ENCODE measurements around the gene CIDEA.

CIDEA gene

GRCh38 chr18:12296457-12296856 lies 42.3 kb downstream of the CIDEA start:
- DNase-seq, result no peak

DNA sequence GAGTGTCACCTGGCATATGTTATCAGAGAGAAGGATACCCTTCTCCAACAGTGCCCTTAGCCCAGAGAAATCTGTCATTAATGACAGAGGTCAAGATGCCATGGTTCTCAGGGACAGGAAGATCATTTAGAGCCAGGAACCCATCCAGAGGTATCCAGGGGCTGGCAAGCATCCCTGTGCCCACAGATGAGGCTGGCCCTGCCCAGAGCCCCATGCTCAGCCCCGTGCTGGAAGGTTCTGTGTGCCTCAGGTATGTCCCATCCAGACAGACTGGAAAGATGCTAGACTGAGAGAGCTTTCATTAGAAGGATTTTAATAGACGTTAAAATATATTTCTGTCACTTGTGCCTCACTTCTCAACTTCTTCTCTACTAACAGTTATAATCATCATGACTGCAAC lies 45.7 kb downstream of the CIDEA start:
- DNase-seq, result no peak

DNA sequence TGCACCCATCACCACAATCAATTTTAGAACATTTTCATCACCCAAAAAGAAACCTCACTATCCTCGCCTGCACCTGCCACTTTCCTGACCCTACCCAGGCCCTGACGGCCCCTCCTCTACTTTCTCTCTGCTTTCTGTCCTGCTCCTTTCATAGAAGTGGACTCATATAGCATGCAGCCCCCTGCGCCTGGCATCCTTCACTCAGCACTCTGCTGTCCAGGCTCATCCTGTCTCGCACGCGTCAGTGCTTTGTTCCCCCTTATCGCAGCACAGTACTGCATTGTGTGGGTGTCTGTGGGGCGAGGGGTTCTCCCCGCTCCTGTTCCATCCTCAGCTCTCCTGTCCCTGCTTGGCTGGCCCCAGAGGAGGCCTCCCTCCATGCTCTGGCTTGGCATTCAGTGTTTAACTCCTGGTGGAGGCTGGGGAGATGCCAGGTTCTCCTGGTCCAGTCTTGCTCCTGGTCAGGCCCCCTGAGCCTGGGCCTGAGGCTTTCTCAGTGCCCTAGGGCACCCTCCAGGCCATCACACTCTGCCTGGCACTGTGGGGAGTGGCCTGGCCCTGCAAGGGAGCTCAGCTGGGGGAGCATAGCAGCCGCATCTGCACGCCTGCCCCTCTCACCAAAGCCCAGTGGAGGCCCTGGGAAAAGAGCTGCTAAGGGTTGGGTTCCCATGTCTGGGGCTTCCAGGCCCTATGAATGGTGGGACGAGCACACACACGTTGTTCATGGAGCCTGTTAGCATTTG lies 47.3 kb downstream of the CIDEA start:
- no peak for DNase-seq

- no peak for DNase-seq
These were observed 48.4 kb downstream of the CIDEA start for GRCh38 chr18:12302391-12303147.

DNA sequence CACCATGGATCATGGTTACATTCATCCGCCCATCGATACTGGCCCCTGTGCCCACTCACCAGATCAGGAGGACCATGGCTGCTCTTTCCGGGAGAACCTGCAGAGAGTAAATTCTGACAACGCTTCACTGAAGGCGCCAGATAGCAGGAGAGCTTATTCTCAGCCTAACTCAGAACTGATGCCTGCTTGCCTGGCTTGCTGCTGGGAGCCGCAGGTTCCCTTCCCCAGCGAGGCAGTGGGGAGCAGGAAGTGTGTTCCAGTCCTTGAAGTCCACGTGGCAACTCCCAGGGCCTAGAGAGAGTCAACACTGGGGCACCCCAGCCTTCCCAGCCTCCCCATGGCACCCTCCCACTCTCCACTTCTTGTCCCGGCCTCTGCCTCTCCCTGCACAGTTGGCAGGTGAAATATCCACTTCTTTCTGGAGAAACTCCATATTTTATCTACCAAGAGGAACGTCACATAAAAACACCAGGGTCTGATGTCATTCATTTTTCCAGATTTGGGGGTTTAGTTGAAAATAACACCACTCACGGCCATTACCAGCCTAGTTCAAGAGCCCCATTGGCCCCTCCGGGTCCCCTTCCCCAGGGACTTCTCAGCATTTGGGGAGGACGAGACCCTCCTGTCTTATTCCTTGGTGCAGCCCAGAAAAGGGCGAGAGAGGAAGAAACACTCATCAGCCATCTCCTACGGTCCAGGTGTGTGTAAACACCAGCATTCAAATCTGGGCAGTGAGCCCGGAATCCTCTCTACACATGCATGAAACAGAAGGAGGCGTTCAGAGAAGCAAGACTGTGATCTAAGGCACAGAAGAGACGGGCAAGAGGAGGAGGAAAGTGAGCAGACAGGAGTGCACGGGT lies 50.4 kb downstream of the CIDEA start:
- DNase-seq, result peak in 7 of 56 donors; percentile 18 to 52 (median 28)

DNA sequence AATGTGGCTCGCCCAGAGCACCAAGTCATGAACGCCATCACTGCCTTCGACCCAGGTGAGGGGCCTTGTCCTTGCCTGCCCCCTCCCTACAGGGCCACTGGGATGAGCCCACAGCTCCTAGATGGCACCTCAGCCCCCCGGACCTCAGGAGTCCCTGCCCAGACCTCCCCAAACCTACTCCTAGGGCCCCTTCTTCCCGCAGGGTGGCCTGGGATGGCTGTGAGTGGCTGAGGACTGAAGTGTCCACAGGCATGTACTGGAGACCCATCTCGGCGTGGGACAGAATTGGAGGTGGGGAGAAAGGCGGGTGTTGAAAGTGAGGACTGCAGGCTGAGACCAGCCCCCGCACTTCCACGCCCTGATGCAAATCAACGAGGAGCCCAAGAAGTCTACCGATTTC lies 51.0 kb downstream of the CIDEA start:
- DNase-seq, result no peak

GRCh38 chr18:12305930-12306629 lies 51.9 kb downstream of the CIDEA start:
- no peak for DNase-seq

GRCh38 chr18:12306752-12307700 lies 52.9 kb downstream of the CIDEA start:
- DNase-seq, result no peak

- no peak for DNase-seq
These were observed 53.7 kb downstream of the CIDEA start, which contains the start of gene TUBB6 for GRCh38 chr18:12307701-12308385. TSS of gene TUBB6 (plus strand) at chr18:12308241. CDS start at chr18:12308293, 52 bp downstream.

- peak in 2 of 56 donors; percentile 15 to 17 for DNase-seq
These were observed 54.4 kb downstream of the CIDEA start for GRCh38 chr18:12308386-12309100.

GRCh38 chr18:12309683-12310198 lies 55.6 kb downstream of the CIDEA start:
- no peak for DNase-seq

- no peak for DNase-seq
These were observed 56.6 kb downstream of the CIDEA start for GRCh38 chr18:12310762-12311161.

GRCh38 chr18:12312976-12313375 lies 58.8 kb downstream of the CIDEA start:
- no peak for DNase-seq

GRCh38 chr18:12313530-12314245 lies 59.5 kb downstream of the CIDEA start:
- no peak for DNase-seq

GRCh38 chr18:12314591-12315305 lies 60.6 kb downstream of the CIDEA start:
- no peak for DNase-seq

DNA sequence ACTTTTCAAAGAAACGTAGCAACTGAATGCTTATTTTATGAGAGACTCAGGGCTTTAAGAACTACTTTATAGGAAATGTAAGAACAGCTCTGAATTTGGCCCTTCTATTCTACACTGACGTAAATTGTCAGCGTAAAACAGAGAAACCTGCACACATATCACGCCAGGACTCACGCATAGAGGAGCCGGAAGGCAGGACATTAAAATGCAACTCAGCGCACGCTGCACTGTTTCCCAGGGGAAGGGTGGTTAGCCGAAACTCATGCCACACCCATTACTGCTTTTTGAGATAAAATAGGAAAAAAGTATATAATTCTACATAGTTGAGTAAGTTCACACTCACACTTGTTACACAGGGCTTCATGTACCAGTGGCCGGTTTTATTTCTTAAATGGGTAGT lies 61.3 kb downstream of the CIDEA start:
- DNase-seq, result no peak

- DNase-seq, result no peak
These were observed 61.8 kb downstream of the CIDEA start for GRCh38 chr18:12315911-12316310.

Measured in amygdala (tissue), 56 donors.